ENCODE data around the gene PERP. TPM values are rescaled to one million over a fixed set of nuclear protein-coding genes. Genes with fewer than 3 reads are reported as not detected.
A peak's percentile ranks its signal among the peaks of the same experiment; 100 is the strongest.

Gene PERP
- total RNA-seq, 1 donor from 2014 or later, result 1.0 TPM

DNA sequence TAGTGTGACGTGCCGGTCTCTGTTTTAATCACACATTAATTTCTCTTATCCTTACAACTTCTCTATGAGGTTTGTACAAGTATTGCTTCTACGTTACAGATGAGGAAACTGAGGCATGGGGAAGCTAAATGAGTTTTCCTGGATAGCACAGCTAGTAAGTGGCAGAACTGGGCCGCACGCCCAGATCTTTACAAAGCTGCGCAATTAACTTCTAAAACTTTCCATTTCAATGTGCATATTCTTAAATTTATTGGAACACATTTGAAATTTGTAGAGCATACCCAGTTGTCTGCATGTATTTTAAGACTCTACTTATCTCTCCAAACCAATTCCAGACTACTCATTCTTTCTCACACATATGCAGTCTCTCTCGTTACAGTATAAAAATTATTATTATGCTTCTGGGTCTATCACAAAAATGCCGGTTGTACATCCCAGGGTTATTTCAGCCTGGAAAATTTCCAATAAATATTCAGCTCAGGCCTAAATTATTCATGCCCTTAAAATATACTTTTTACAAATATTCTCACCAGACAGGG is 10.2 kb upstream of the PERP start:
- Histone ChIP-seq H3K27me3 (ENCODE audit: control insufficient read depth in 3 of 3, insufficient read depth in 3 of 3, low read length in 3 of 3) (peaks cover 3 to 10% (median 8%) of the 10 kb centered on the region in 3 donors), H3K9me3 (ENCODE audit: control insufficient read depth in 3 of 3, low read length in 3 of 3) (no peaks in the 10 kb centered on the region), H3K9ac (ENCODE audit: low read depth in 1 of 3, low read length in 3 of 3) (no peak overlapping the region), H3K27ac (ENCODE audit: low read depth, low read length) (no peak overlapping the region), H3K4me1 (ENCODE audit: control insufficient read depth in 3 of 3, insufficient read depth in 3 of 3, low read length in 3 of 3) (no peaks in the 10 kb centered on the region), H3K4me3 (ENCODE audit: low read length in 3 of 3) (no peak overlapping the region), H3K36me3 (ENCODE audit: control insufficient read depth in 3 of 3, insufficient read depth in 3 of 3, low read length in 3 of 3) (no peaks in the 10 kb centered on the region)

DNA sequence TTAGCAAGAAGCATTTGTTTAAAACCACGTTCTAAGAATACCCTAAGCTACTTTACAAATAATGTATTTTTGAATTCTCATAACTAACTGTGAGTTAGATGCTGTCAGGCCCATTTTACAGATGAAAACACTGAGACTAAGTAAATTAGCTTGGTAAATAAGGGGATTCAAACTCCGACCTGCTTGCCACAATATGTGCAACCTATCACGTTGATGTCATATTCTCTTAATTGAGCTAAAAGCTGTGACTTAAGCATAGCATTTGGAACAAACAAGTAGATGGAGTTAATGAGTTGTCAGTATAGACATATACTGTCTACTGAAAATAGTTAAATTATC is 9.4 kb upstream of the PERP start:
- peaks cover 3 to 10% (median 3%) of the 10 kb centered on the region in 3 donors for H3K27me3 ChIP-seq (ENCODE audit: control insufficient read depth in 3 of 3, insufficient read depth in 3 of 3, low read length in 3 of 3)
- no peak overlapping the region for H3K9ac ChIP-seq (ENCODE audit: low read depth in 1 of 3, low read length in 3 of 3)
- H3K4me3 ChIP-seq (ENCODE audit: low read length in 3 of 3), result no peak overlapping the region
- H3K4me1 ChIP-seq (ENCODE audit: control insufficient read depth in 3 of 3, insufficient read depth in 3 of 3, low read length in 3 of 3), result no peaks in the 10 kb centered on the region
- H3K9me3 ChIP-seq (ENCODE audit: control insufficient read depth in 3 of 3, low read length in 3 of 3), result no peaks in the 10 kb centered on the region
- no peak overlapping the region for H3K27ac ChIP-seq (ENCODE audit: low read depth, low read length)
- no peaks in the 10 kb centered on the region for H3K36me3 ChIP-seq (ENCODE audit: control insufficient read depth in 3 of 3, insufficient read depth in 3 of 3, low read length in 3 of 3)

DNA sequence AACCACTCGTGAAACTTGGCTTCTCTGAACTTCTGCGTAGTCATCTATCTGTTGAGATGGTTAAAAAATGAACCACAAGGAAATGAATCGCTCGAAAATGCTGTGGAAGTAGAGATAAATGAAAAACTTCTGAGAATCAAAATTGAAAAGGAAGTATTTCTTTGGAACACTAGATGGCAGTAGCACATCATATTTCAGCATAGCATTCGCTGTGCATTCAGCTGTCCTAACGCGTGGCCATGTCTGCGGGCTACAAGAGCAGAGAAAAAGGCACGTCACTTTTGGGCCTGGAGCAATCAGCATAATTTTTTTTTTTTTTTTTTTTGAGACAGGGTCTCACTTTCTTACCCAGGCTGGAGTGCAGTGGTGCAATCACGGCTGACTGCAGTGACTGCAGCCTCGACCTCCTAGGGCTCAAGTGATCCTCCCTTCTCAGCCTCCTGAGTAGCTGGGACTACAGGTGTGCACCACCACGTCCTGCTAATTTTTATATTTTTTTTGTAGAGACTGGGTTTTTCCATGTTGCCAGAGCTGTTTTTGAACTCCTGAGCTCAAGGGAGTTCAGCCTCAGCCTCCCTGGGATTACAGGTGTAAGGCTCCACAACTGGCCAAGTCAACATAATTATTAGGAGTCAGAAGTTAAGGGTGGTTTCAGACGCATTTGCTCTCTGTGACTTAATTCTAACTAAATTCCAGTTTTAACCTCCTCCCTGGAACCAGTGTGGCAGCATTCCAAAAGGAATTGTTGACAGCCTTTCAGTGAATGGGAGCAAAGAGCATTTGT is 8.8 kb upstream of the PERP start:
- no peaks in the 10 kb centered on the region for H3K9me3 ChIP-seq (ENCODE audit: control insufficient read depth in 3 of 3, low read length in 3 of 3)
- no peaks in the 10 kb centered on the region for H3K4me1 ChIP-seq (ENCODE audit: control insufficient read depth in 3 of 3, insufficient read depth in 3 of 3, low read length in 3 of 3)
- H3K36me3 ChIP-seq (ENCODE audit: control insufficient read depth in 3 of 3, insufficient read depth in 3 of 3, low read length in 3 of 3), result no peaks in the 10 kb centered on the region
- H3K9ac ChIP-seq (ENCODE audit: low read depth in 1 of 3, low read length in 3 of 3), result no peak overlapping the region
- H3K27ac ChIP-seq (ENCODE audit: low read depth, low read length), result no peak overlapping the region
- no peak overlapping the region for H3K4me3 ChIP-seq (ENCODE audit: low read length in 3 of 3)
- peaks cover 3 to 10% (median 3%) of the 10 kb centered on the region in 3 donors for H3K27me3 ChIP-seq (ENCODE audit: control insufficient read depth in 3 of 3, insufficient read depth in 3 of 3, low read length in 3 of 3)

GRCh38 chr6:138115201-138115600 is 8.0 kb upstream of the PERP start:
- H3K4me3 ChIP-seq (ENCODE audit: low read length in 3 of 3), result no peak overlapping the region
- no peak overlapping the region for H3K27ac ChIP-seq (ENCODE audit: low read depth, low read length)
- no peak overlapping the region for H3K9ac ChIP-seq (ENCODE audit: low read depth in 1 of 3, low read length in 3 of 3)

GRCh38 chr6:138113588-138114210 is 6.5 kb upstream of the PERP start:
- H3K27me3 ChIP-seq (ENCODE audit: control insufficient read depth in 3 of 3, insufficient read depth in 3 of 3, low read length in 3 of 3), result peaks cover 3 to 10% (median 3%) of the 10 kb centered on the region in 3 donors
- H3K9ac ChIP-seq (ENCODE audit: low read depth in 1 of 3, low read length in 3 of 3), result no peak overlapping the region
- H3K9me3 ChIP-seq (ENCODE audit: control insufficient read depth in 3 of 3, low read length in 3 of 3), result no peaks in the 10 kb centered on the region
- no peak overlapping the region for H3K4me3 ChIP-seq (ENCODE audit: low read length in 3 of 3)
- H3K4me1 ChIP-seq (ENCODE audit: control insufficient read depth in 3 of 3, insufficient read depth in 3 of 3, low read length in 3 of 3), result no peaks in the 10 kb centered on the region
- H3K36me3 ChIP-seq (ENCODE audit: control insufficient read depth in 3 of 3, insufficient read depth in 3 of 3, low read length in 3 of 3), result no peaks in the 10 kb centered on the region
- H3K27ac ChIP-seq (ENCODE audit: low read depth, low read length), result no peak overlapping the region

More at GRCh38 chr6:138115201-138115600, 8.0 kb upstream of the PERP start:
- Histone ChIP-seq H3K36me3 (ENCODE audit: control insufficient read depth in 3 of 3, insufficient read depth in 3 of 3, low read length in 3 of 3) (no peaks in the 10 kb centered on the region), H3K4me1 (ENCODE audit: control insufficient read depth in 3 of 3, insufficient read depth in 3 of 3, low read length in 3 of 3) (no peaks in the 10 kb centered on the region), H3K27me3 (ENCODE audit: control insufficient read depth in 3 of 3, insufficient read depth in 3 of 3, low read length in 3 of 3) (peaks cover 3 to 10% (median 3%) of the 10 kb centered on the region in 3 donors), H3K9me3 (ENCODE audit: control insufficient read depth in 3 of 3, low read length in 3 of 3) (no peaks in the 10 kb centered on the region)

GRCh38 chr6:138110229-138110628 is 3.0 kb upstream of the PERP start:
- no peak overlapping the region for H3K4me3 ChIP-seq (ENCODE audit: low read length in 3 of 3)
- H3K9ac ChIP-seq (ENCODE audit: low read depth in 1 of 3, low read length in 3 of 3), result no peak overlapping the region
- H3K4me1 ChIP-seq (ENCODE audit: control insufficient read depth in 3 of 3, insufficient read depth in 3 of 3, low read length in 3 of 3), result peaks cover 2 to 5% (median 4%) of the 10 kb centered on the region in 3 donors
- peaks cover 6 to 30% (median 14%) of the 10 kb centered on the region in 3 donors for H3K27me3 ChIP-seq (ENCODE audit: control insufficient read depth in 3 of 3, insufficient read depth in 3 of 3, low read length in 3 of 3)
- H3K36me3 ChIP-seq (ENCODE audit: control insufficient read depth in 3 of 3, insufficient read depth in 3 of 3, low read length in 3 of 3), result no peaks in the 10 kb centered on the region
- H3K9me3 ChIP-seq (ENCODE audit: control insufficient read depth in 3 of 3, low read length in 3 of 3), result no peaks in the 10 kb centered on the region
- no peak overlapping the region for H3K27ac ChIP-seq (ENCODE audit: low read depth, low read length)

- H3K27me3 ChIP-seq (ENCODE audit: control insufficient read depth in 3 of 3, insufficient read depth in 3 of 3, low read length in 3 of 3), result peaks cover 3 to 23% (median 17%) of the 10 kb centered on the region in 3 donors
- no peak overlapping the region for H3K9ac ChIP-seq (ENCODE audit: low read depth in 1 of 3, low read length in 3 of 3)
- H3K27ac ChIP-seq (ENCODE audit: low read depth, low read length), result no peak overlapping the region
Observed at GRCh38 chr6:138109042-138109997, 2.1 kb upstream of the PERP start.

DNA sequence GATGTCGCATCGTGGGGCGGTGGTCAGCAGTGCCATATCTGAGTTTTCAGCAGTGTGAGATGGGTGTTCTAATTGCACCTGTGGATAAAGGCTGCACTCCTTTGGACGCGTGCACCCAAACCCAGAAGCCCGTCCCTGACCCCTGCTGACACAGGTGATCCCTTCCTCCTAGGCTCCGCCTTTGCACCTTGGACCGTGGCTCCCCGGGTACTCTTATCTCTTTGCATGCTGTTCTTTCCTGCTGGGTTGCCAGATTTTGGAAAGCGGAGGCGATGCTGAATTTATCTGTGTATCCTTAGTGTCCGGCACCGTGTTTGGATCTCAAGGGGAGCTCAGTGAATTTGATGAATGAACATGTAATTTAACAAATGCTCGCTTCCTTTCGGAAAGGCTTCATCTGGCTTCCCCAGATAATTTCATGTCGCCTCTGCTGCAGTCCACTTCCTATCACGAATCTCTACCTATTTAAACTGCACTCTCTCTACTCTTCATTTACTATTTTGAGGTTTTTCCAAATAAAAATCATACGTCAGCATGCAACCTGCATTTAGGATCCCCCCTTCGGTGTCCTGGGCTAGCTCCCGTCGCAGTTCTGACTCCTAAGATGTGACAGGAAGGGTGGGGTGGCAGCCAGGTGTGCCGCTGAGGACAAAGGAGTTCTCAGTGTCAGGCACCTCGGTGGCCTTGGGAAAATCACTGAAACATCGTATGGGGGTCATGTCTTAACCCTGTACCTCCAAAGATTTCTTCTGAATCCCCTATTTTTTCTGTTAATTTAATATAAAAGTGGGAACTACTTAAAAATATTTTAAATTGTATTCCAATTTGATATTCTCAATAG is 753 bp upstream of the PERP start:
- H3K36me3 ChIP-seq (ENCODE audit: control insufficient read depth in 3 of 3, insufficient read depth in 3 of 3, low read length in 3 of 3), result no peaks in the 10 kb centered on the region
- H3K9ac ChIP-seq (ENCODE audit: low read depth in 1 of 3, low read length in 3 of 3), result peak overlapping the region; percentile 40 to 61 (median 41)
- peak overlapping the region; percentile 57 to 72 (median 70) for H3K4me3 ChIP-seq (ENCODE audit: low read length in 3 of 3)
- H3K9me3 ChIP-seq (ENCODE audit: control insufficient read depth in 3 of 3, low read length in 3 of 3), result no peaks in the 10 kb centered on the region
- no peak overlapping the region for H3K27ac ChIP-seq (ENCODE audit: low read depth, low read length)
- H3K4me1 ChIP-seq (ENCODE audit: control insufficient read depth in 3 of 3, insufficient read depth in 3 of 3, low read length in 3 of 3), result peaks cover 2 to 5% (median 4%) of the 10 kb centered on the region in 3 donors
- peaks cover 3 to 23% (median 17%) of the 10 kb centered on the region in 3 donors for H3K27me3 ChIP-seq (ENCODE audit: control insufficient read depth in 3 of 3, insufficient read depth in 3 of 3, low read length in 3 of 3)

More at GRCh38 chr6:138109042-138109997, 2.1 kb upstream of the PERP start:
- Histone ChIP-seq H3K4me1 (ENCODE audit: control insufficient read depth in 3 of 3, insufficient read depth in 3 of 3, low read length in 3 of 3) (peaks cover 2 to 5% (median 4%) of the 10 kb centered on the region in 3 donors), H3K9me3 (ENCODE audit: control insufficient read depth in 3 of 3, low read length in 3 of 3) (no peaks in the 10 kb centered on the region), H3K36me3 (ENCODE audit: control insufficient read depth in 3 of 3, insufficient read depth in 3 of 3, low read length in 3 of 3) (no peaks in the 10 kb centered on the region), H3K4me3 (ENCODE audit: low read length in 3 of 3) (no peak overlapping the region)

GRCh38 chr6:138106665-138107077 is 548 bp downstream of the PERP start:
- H3K27ac ChIP-seq (ENCODE audit: low read depth, low read length), result no peak overlapping the region
- H3K27me3 ChIP-seq (ENCODE audit: control insufficient read depth in 3 of 3, insufficient read depth in 3 of 3, low read length in 3 of 3), result peaks cover 3 to 23% (median 17%) of the 10 kb centered on the region in 3 donors
- H3K9me3 ChIP-seq (ENCODE audit: control insufficient read depth in 3 of 3, low read length in 3 of 3), result no peaks in the 10 kb centered on the region
- peaks cover 2 to 9% (median 5%) of the 10 kb centered on the region in 3 donors for H3K4me1 ChIP-seq (ENCODE audit: control insufficient read depth in 3 of 3, insufficient read depth in 3 of 3, low read length in 3 of 3)
- no peaks in the 10 kb centered on the region for H3K36me3 ChIP-seq (ENCODE audit: control insufficient read depth in 3 of 3, insufficient read depth in 3 of 3, low read length in 3 of 3)
- H3K4me3 ChIP-seq (ENCODE audit: low read length in 3 of 3), result peak overlapping the region; percentile 45 to 72 (median 70)
- H3K9ac ChIP-seq (ENCODE audit: low read depth in 1 of 3, low read length in 3 of 3), result peak overlapping the region in 1 of 3 donors; percentile 61
